GM18520 (cell line): ENCODE measurements around the gene ELMO2.

Experiments
- ATAC-seq: cut with Tn5 transposase; IDR thresholded peaks from one replicate; pipeline ENCODE4 v1.9.1; 2021; ENCODE audit not compliant: unreplicated experiment

Gene ELMO2

GRCh38 chr20:46353500-46354206, 52.8 kb downstream of the ELMO2 start:
- ATAC-seq, result no peak

GRCh38 chr20:46352370-46352938, 54.0 kb downstream of the ELMO2 start:
- no peak for ATAC-seq

GRCh38 chr20:46351357-46352058, 54.9 kb downstream of the ELMO2 start:
- ATAC-seq, result no peak

- ATAC-seq, result no peak
Observed at GRCh38 chr20:46350986-46351267, 55.5 kb downstream of the ELMO2 start.

- ATAC-seq, result no peak
Observed at GRCh38 chr20:46350201-46350985, 56.0 kb downstream of the ELMO2 start.

- no peak for ATAC-seq
Observed at GRCh38 chr20:46349742-46350056, 56.7 kb downstream of the ELMO2 start.

GRCh38 chr20:46349035-46349741, 57.2 kb downstream of the ELMO2 start:
- ATAC-seq, result no peak

- ATAC-seq, result no peak
Observed at GRCh38 chr20:46347841-46348803, 58.3 kb downstream of the ELMO2 start.

GRCh38 chr20:46346770-46347169, 59.6 kb downstream of the ELMO2 start:
- ATAC-seq, result no peak

GRCh38 chr20:46344488-46345162, 61.8 kb downstream of the ELMO2 start:
- ATAC-seq, result no peak

GRCh38 chr20:46343975-46344357, 62.4 kb downstream of the ELMO2 start:
- no peak for ATAC-seq

GRCh38 chr20:46343348-46343974, 63.0 kb downstream of the ELMO2 start:
- ATAC-seq, result no peak

GRCh38 chr20:46342451-46343347, 63.7 kb downstream of the ELMO2 start:
- no peak for ATAC-seq

GRCh38 chr20:46342010-46342378, 64.4 kb downstream of the ELMO2 start:
- no peak for ATAC-seq

- no peak for ATAC-seq
Observed at GRCh38 chr20:46341074-46342009, 65.1 kb downstream of the ELMO2 start.

GRCh38 chr20:46339037-46339436, 67.4 kb downstream of the ELMO2 start:
- ATAC-seq, result no peak

- no peak for ATAC-seq
Observed at GRCh38 chr20:46336735-46337134, 69.7 kb downstream of the ELMO2 start.
